H9 (cell line): Measurements from ENCODE around the gene SH3RF3. TPM values are rescaled to one million over a fixed set of nuclear protein-coding genes. Genes with fewer than 3 reads are reported as not detected.

ENCODE experiments used
- DNase-seq: peaks from one replicate; pipeline ENCODE4 v3.0.0-alpha.2; 2017
- H2AFZ ChIP-seq: one replicate; pipeline ENCODE4 v1.6.1; 2013; ENCODE audit warnings: mild to moderate bottlenecking, low read length, control low read depth, moderate library complexity
- H2AK5ac ChIP-seq: 2 replicates; pipeline ENCODE4 v1.6.1; 2013; ENCODE audit warnings: low read length, control low read depth, mixed read lengths; ENCODE audit not compliant: insufficient read length
- H2BK120ac ChIP-seq: one replicate; pipeline ENCODE4 v1.6.1; 2013; ENCODE audit warnings: low read depth, mild to moderate bottlenecking, low read length, control low read depth, inconsistent platforms; ENCODE audit not compliant: poor library complexity, severe bottlenecking
- H2BK12ac ChIP-seq: 2 replicates; pipeline ENCODE4 v1.6.1; 2013; ENCODE audit warnings: low read length, control low read depth, mixed read lengths, low read depth; ENCODE audit not compliant: insufficient read length
- H2BK15ac ChIP-seq: 2 replicates; pipeline ENCODE4 v1.6.1; 2013; ENCODE audit warnings: low read depth, low read length, control low read depth
- H2BK20ac ChIP-seq: one replicate; pipeline ENCODE4 v1.6.1; 2013; ENCODE audit warnings: low read depth, mild to moderate bottlenecking, low read length, control low read depth, inconsistent platforms; ENCODE audit not compliant: poor library complexity, severe bottlenecking
- H2BK5ac ChIP-seq: 2 replicates; pipeline ENCODE4 v1.6.1; 2013; ENCODE audit warnings: low read length, control low read depth, mixed read lengths; ENCODE audit not compliant: insufficient read length
- H3K14ac ChIP-seq: 2 replicates; pipeline ENCODE4 v1.6.1; 2013; ENCODE audit warnings: low read length, control low read depth; ENCODE audit not compliant: insufficient read depth
- H3K18ac ChIP-seq: 2 replicates; pipeline ENCODE4 v1.6.1; 2013; ENCODE audit warnings: low read depth, mild to moderate bottlenecking, mixed read lengths, low read length, control low read depth; ENCODE audit not compliant: insufficient read length
- H3K23ac ChIP-seq: 2 replicates; pipeline ENCODE4 v1.6.1; 2013; ENCODE audit warnings: low read length, control low read depth, mixed read lengths, low read depth; ENCODE audit not compliant: insufficient read length
- H3K23me2 ChIP-seq: 2 replicates; pipeline ENCODE4 v1.6.1; 2013; ENCODE audit warnings: low read depth, mild to moderate bottlenecking, mixed read lengths, low read length, control low read depth; ENCODE audit not compliant: insufficient read length, poor library complexity, severe bottlenecking
- H3K27ac ChIP-seq: 2 replicates; pipeline ENCODE4 v1.5.1; 2013; ENCODE audit warnings: low read length, control low read depth, mixed read lengths, low read depth; ENCODE audit not compliant: insufficient read length
- H3K27me3 ChIP-seq: 2 replicates; pipeline ENCODE4 v1.6.1; 2013; ENCODE audit warnings: low read length, control low read depth, inconsistent platforms; ENCODE audit not compliant: insufficient read depth
- H3K4ac ChIP-seq: 2 replicates; pipeline ENCODE4 v1.6.1; 2013; ENCODE audit warnings: low read depth, mild to moderate bottlenecking, control low read depth, inconsistent platforms, low read length, moderate library complexity
- H3K4me1 ChIP-seq: 2 replicates; pipeline ENCODE4 v1.6.1; 2013; ENCODE audit warnings: low read length, control low read depth, inconsistent platforms; ENCODE audit not compliant: insufficient read depth
- H3K4me2 ChIP-seq: 2 replicates; pipeline ENCODE4 v1.6.1; 2013; ENCODE audit warnings: low read length, control low read depth, mixed read lengths; ENCODE audit not compliant: insufficient read length, insufficient read depth
- H3K56ac ChIP-seq: 2 replicates; pipeline ENCODE4 v1.6.1; 2013; ENCODE audit warnings: low read depth, mild to moderate bottlenecking, mixed read lengths, low read length, control low read depth; ENCODE audit not compliant: insufficient read length
- H3K79me1 ChIP-seq: 2 replicates; pipeline ENCODE4 v1.6.1; 2013; ENCODE audit warnings: low read depth, mild to moderate bottlenecking, moderate library complexity, low read length, control low read depth, inconsistent platforms; ENCODE audit not compliant: insufficient read depth, poor library complexity, severe bottlenecking
- H3K79me2 ChIP-seq: 2 replicates; pipeline ENCODE4 v1.6.1; 2013; ENCODE audit warnings: low read length, control low read depth, inconsistent platforms; ENCODE audit not compliant: insufficient read depth
- H3K9ac ChIP-seq: 2 replicates; pipeline ENCODE4 v1.6.1; 2013; ENCODE audit warnings: low read length, control low read depth, mixed read lengths; ENCODE audit not compliant: insufficient read length; ENCODE audit errors: extremely low read depth
- H3K9me3 ChIP-seq: one replicate; pipeline ENCODE4 v1.6.1; 2013; ENCODE audit warnings: low read depth, low read length, inconsistent platforms; ENCODE audit not compliant: control insufficient read depth
- H3T11ph ChIP-seq: one replicate; pipeline ENCODE4 v1.6.1; 2013; ENCODE audit warnings: mild to moderate bottlenecking, low read length, control low read depth, inconsistent platforms
- H4K20me1 ChIP-seq: one replicate; pipeline ENCODE4 v1.6.1; 2013; ENCODE audit not compliant: control insufficient read depth, insufficient read length, insufficient read depth
- H4K5ac ChIP-seq: 2 replicates; pipeline ENCODE4 v1.6.1; 2013; ENCODE audit warnings: low read depth, mild to moderate bottlenecking, mixed read lengths, low read length, control low read depth; ENCODE audit not compliant: insufficient read length
- H4K8ac ChIP-seq: replicated peaks from 2 replicates; pipeline ENCODE4 v1.6.1; 2013; ENCODE audit warnings: low read length, control low read depth, mixed read lengths, low read depth; ENCODE audit not compliant: insufficient read length
- H4K91ac ChIP-seq: 2 replicates; pipeline ENCODE4 v1.6.1; 2013; ENCODE audit warnings: low read depth, mild to moderate bottlenecking, moderate library complexity, mixed read lengths, low read length, control low read depth; ENCODE audit not compliant: insufficient read length
- H3K27ac Mint-ChIP-seq, 3 experiments: 2 replicates in 2 of 3; 3 replicates in 1 of 3; pipeline ENCODE4 v1.8.0; 2020 to 2021; ENCODE audit warnings: mixed read lengths in 3 of 3, mild to moderate bottlenecking in 1 of 3, moderate library complexity in 1 of 3
- H3K27me3 Mint-ChIP-seq: 2 replicates; pipeline ENCODE4 v1.8.0; 2021; ENCODE audit warnings: low read depth, mild to moderate bottlenecking, moderate library complexity, mixed read lengths
- H3K36me3 Mint-ChIP-seq, 3 experiments: 2 replicates in 2 of 3; 3 replicates in 1 of 3; pipeline ENCODE4 v1.8.0; 2020 to 2021; ENCODE audit warnings: low read depth in 3 of 3, mixed read lengths in 3 of 3; ENCODE audit not compliant: insufficient read depth in 1 of 3
- H3K4me1 Mint-ChIP-seq, 2 experiments: 2 replicates each; pipeline ENCODE4 v1.8.0; 2020; ENCODE audit warnings: mixed read lengths in 2 of 2
- H3K4me3 Mint-ChIP-seq, 2 experiments: 2 replicates in 1 of 2; 3 replicates in 1 of 2; pipeline ENCODE4 v1.8.0; 2020 to 2021; ENCODE audit warnings: mild to moderate bottlenecking in 2 of 2, mixed read lengths in 2 of 2, moderate library complexity in 1 of 2
- H3K9me3 Mint-ChIP-seq, 2 experiments: 2 replicates in 1 of 2; 3 replicates in 1 of 2; pipeline ENCODE4 v1.8.0; 2020; ENCODE audit warnings: mild to moderate bottlenecking in 2 of 2, mixed read lengths in 2 of 2, moderate library complexity in 1 of 2
- WGBS: extraction: QIAGEN DNeasy Blood & Tissue Kit; methylation state at CpG from one replicate; pipeline ENCODE4 v1.1.7; 2013; ENCODE audit warnings: missing lambda C conversion rate, low lambda C conversion rate, mixed read lengths; ENCODE audit not compliant: insufficient read length; ENCODE audit errors: extremely low coverage; 5-methylcytosine and 5-hydroxymethylcytosine counted together
- total RNA-seq: library from RNA; stranded (reverse); gene quantifications from 2 replicates; pipeline ENCODE4 v1.2.1, GENCODE V29; 2021
- TF ChIP-seq, protein P1 (sequence below): fragments of 200-600 bp; sonication (generic); conservative IDR thresholded peaks from 3 replicates; pipeline ENCODE4 v1.8.0; 2021; ENCODE audit warnings: antibody characterized with exemption, mild to moderate bottlenecking

SH3RF3 gene
- total RNA-seq, 1 experiment from 2014 or later, result 0.46 TPM

DNA sequence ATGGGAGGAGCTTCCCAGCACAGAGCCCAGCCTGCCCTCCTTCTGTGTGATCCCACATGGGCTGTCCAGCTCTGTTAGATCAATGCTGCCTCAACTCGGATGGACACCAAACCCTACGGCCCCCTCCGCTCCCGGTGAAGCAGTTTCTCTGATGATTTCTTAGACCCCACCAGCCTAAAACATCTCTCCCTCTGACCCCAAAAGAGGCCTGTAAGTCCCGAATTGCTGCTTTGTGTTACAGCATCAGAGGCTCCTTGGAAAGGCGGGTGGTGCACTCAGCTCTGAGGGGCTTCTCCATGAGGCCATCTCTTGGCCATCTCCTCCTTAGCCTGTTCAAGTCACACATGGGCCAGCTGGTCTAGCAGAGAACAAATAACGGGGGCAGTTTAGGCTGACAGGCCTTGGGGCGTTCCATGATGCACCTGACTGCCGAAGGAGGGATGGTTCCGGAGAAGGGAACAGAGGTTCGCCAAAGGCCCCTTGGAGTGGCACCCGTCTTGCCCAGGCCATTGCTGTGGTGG is 240.7 kb downstream of the SH3RF3 start:
- H3K9ac ChIP-seq, result no peak overlapping the region
- H3K14ac ChIP-seq, result no peak overlapping the region
- no peak overlapping the region for H2BK120ac ChIP-seq
- no peaks in the 10 kb centered on the region for H3K79me2 ChIP-seq
- TF ChIP-seq, protein P1, sequence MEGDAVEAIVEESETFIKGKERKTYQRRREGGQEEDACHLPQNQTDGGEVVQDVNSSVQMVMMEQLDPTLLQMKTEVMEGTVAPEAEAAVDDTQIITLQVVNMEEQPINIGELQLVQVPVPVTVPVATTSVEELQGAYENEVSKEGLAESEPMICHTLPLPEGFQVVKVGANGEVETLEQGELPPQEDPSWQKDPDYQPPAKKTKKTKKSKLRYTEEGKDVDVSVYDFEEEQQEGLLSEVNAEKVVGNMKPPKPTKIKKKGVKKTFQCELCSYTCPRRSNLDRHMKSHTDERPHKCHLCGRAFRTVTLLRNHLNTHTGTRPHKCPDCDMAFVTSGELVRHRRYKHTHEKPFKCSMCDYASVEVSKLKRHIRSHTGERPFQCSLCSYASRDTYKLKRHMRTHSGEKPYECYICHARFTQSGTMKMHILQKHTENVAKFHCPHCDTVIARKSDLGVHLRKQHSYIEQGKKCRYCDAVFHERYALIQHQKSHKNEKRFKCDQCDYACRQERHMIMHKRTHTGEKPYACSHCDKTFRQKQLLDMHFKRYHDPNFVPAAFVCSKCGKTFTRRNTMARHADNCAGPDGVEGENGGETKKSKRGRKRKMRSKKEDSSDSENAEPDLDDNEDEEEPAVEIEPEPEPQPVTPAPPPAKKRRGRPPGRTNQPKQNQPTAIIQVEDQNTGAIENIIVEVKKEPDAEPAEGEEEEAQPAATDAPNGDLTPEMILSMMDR, result no peak
- H3K27me3 ChIP-seq, result no peaks in the 10 kb centered on the region
- H4K5ac ChIP-seq, result no peak overlapping the region
- no peak overlapping the region for H3K4ac ChIP-seq
- Mint-ChIP-seq H3K27ac (peak overlapping the region in 1 of 3 experiments; percentile 44; a peak in 1 of 7 replicates), H3K9me3 (no peaks in the 10 kb centered on the region), H3K27me3 (peaks cover 2% of the 10 kb centered on the region; the same call in 1 of the 2 replicates), H3K4me1 (peaks cover 0 to 5% of the 10 kb centered on the region in 2 experiments; a peak in 1 of 4 replicates), H3K4me3 (no peak overlapping the region), H3K36me3 (no peaks in the 10 kb centered on the region)
- no peak overlapping the region for H2AFZ ChIP-seq
- H3T11ph ChIP-seq, result no peak overlapping the region
- no peak overlapping the region for H3K23ac ChIP-seq
- H4K8ac ChIP-seq, result no peak overlapping the region
- H3K79me1 ChIP-seq, result no peaks in the 10 kb centered on the region
- H3K56ac ChIP-seq, result no peak overlapping the region
- no peaks in the 10 kb centered on the region for H3K23me2 ChIP-seq
- no peak overlapping the region for H2BK12ac ChIP-seq
- WGBS, result no CpG with 5 or more reads among the region's 12 CpGs
- no peak overlapping the region for H3K4me2 ChIP-seq
- no peak overlapping the region for H2BK20ac ChIP-seq
- no peak overlapping the region for H2AK5ac ChIP-seq
- H3K4me1 ChIP-seq, result no peaks in the 10 kb centered on the region
- H2BK15ac ChIP-seq, result no peak overlapping the region
- H3K18ac ChIP-seq, result no peak overlapping the region
- H2BK5ac ChIP-seq, result no peak overlapping the region
- no peaks in the 10 kb centered on the region for H3K9me3 ChIP-seq
- no peak overlapping the region for H3K27ac ChIP-seq
- peak; percentile 26 for DNase-seq
- no peaks in the 10 kb centered on the region for H4K20me1 ChIP-seq
- H4K91ac ChIP-seq, result no peak overlapping the region
